GM12865 (cell line): ENCODE data around the gene PDSS2.

Source experiments
- DNase-seq: peaks from one replicate; pipeline ENCODE4 v3.0.0; 2010; ENCODE audit warnings: low read depth
- H3K4me3 ChIP-seq: 2 replicates; pipeline ENCODE4 v1.5.1; 2011; ENCODE audit warnings: mild to moderate bottlenecking, low read depth, low read length, control low read depth
- CTCF ChIP-seq: IDR thresholded peaks from 2 replicates; pipeline ENCODE4 v1.5.1; 2011; ENCODE audit warnings: low read length, control low read depth, low read depth, inconsistent platforms; ENCODE audit not compliant: insufficient read depth; ENCODE audit errors: missing control alignments

Gene PDSS2

GRCh38 chr6:107161521-107161920 is 297.8 kb downstream of the PDSS2 start:
- no peak overlapping the region for H3K4me3 ChIP-seq
- DNase-seq: no peak
- no peak for TF ChIP-seq CTCF

GRCh38 chr6:107156617-107157016 is 302.7 kb downstream of the PDSS2 start:
- no peak for DNase-seq
- no peak for TF ChIP-seq CTCF
- no peak overlapping the region for H3K4me3 ChIP-seq

- no peak for TF ChIP-seq CTCF
- no peak for DNase-seq
- no peak overlapping the region for H3K4me3 ChIP-seq
These were observed 304.6 kb downstream of the PDSS2 start for GRCh38 chr6:107154801-107155160.

GRCh38 chr6:107154131-107154800 is 305.1 kb downstream of the PDSS2 start:
- no peak for TF ChIP-seq CTCF
- no peak for DNase-seq
- no peak overlapping the region for H3K4me3 ChIP-seq

- TF ChIP-seq CTCF: no peak
- no peak for DNase-seq
- no peak overlapping the region for H3K4me3 ChIP-seq
These were observed 306.5 kb downstream of the PDSS2 start for GRCh38 chr6:107152638-107153430.

GRCh38 chr6:107144666-107145065 is 314.7 kb downstream of the PDSS2 start:
- H3K4me3 ChIP-seq: no peak overlapping the region
- no peak for TF ChIP-seq CTCF
- DNase-seq: no peak
